Stimulated activated CD4-positive, alpha-beta T cell treated with anti-CD3 and anti-CD28 coated beads, Interleukin-15, amount 100 ng/mL, for 24 hours (primary cell): ENCODE measurements around the gene RUNX3.

Source experiments
- DNase-seq: peaks from one replicate; pipeline ENCODE4 v3.0.0-alpha.2; 2020

Gene RUNX3

GRCh38 chr1:24859063-24860010 is 70.7 kb downstream of the RUNX3 start:
- DNase-seq, result no peak

- no peak for DNase-seq
Measured at GRCh38 chr1:24858277-24858676, 71.8 kb downstream of the RUNX3 start.

- DNase-seq, result no peak
Measured at GRCh38 chr1:24857507-24858133, 72.5 kb downstream of the RUNX3 start.

GRCh38 chr1:24856787-24857506 is 73.1 kb downstream of the RUNX3 start:
- DNase-seq, result no peak

GRCh38 chr1:24855474-24855873 is 74.6 kb downstream of the RUNX3 start:
- DNase-seq, result no peak

GRCh38 chr1:24853649-24854048 is 76.4 kb downstream of the RUNX3 start:
- DNase-seq, result no peak

- no peak for DNase-seq
Measured at GRCh38 chr1:24850328-24850920, 79.7 kb downstream of the RUNX3 start.

- peak; percentile 29 for DNase-seq
Measured at GRCh38 chr1:24849672-24850295, 80.3 kb downstream of the RUNX3 start.
